NK-92 treated with Interleukin-12 subunit alpha and Interleukin-12 subunit beta, amount 100 ng/mL, for 24 hours (cell line): ENCODE data around the gene HECW1.

Source experiments
- DNase-seq: peaks from one replicate; lab custom pipeline; 2025; lab: John Stamatoyannopoulos, UW

The HECW1 gene

GRCh38 chr7:43612599-43613589, 500.4 kb downstream of the HECW1 start:
- DNase-seq = no peak
